ENCODE measurements around the gene DHX35. TPM values are rescaled to one million over a fixed set of nuclear protein-coding genes. Genes with fewer than 3 reads are reported as not detected.

Gene DHX35
- total RNA-seq, 1 experiment from 2014 or later: 20.4 TPM

DNA sequence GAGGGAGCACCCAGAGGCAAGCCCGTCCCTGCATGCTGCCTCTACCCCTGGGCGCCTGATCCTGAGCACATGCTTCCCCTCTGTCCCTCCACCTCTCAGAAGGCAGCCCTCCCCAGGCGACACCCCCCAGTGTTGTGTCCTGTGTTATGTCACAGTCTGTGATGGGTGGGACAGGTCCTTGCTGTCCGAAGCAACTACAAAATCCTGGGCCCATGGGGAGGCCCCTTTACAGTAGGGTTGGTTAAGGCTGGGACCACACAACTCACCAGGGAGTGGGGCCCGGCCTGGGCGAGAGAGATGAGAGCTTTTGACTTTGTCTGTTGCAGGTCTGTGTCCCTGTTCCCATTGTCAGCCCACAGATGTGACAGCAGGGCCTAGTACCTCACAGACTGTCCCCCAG lies 78.0 kb downstream of the DHX35 start (continued):
- TF ChIP-seq, protein P1, sequence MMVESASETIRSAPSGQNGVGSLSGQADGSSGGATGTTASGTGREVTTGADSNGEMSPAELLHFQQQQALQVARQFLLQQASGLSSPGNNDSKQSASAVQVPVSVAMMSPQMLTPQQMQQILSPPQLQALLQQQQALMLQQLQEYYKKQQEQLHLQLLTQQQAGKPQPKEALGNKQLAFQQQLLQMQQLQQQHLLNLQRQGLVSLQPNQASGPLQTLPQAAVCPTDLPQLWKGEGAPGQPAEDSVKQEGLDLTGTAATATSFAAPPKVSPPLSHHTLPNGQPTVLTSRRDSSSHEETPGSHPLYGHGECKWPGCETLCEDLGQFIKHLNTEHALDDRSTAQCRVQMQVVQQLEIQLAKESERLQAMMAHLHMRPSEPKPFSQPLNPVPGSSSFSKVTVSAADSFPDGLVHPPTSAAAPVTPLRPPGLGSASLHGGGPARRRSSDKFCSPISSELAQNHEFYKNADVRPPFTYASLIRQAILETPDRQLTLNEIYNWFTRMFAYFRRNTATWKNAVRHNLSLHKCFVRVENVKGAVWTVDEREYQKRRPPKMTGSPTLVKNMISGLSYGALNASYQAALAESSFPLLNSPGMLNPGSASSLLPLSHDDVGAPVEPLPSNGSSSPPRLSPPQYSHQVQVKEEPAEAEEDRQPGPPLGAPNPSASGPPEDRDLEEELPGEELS (CRISPR knock-in tag; IDR thresholded peaks at IDR 0.05): no peak
- TF ChIP-seq, protein P2, sequence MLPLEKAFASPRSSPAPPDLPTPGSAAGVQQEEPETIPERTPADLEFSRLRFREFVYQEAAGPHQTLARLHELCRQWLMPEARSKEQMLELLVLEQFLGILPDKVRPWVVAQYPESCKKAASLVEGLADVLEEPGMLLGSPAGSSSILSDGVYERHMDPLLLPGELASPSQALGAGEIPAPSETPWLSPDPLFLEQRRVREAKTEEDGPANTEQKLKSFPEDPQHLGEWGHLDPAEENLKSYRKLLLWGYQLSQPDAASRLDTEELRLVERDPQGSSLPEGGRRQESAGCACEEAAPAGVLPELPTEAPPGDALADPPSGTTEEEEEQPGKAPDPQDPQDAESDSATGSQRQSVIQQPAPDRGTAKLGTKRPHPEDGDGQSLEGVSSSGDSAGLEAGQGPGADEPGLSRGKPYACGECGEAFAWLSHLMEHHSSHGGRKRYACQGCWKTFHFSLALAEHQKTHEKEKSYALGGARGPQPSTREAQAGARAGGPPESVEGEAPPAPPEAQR (CRISPR knock-in tag; IDR thresholded peaks at IDR 0.05): no peak

DNA sequence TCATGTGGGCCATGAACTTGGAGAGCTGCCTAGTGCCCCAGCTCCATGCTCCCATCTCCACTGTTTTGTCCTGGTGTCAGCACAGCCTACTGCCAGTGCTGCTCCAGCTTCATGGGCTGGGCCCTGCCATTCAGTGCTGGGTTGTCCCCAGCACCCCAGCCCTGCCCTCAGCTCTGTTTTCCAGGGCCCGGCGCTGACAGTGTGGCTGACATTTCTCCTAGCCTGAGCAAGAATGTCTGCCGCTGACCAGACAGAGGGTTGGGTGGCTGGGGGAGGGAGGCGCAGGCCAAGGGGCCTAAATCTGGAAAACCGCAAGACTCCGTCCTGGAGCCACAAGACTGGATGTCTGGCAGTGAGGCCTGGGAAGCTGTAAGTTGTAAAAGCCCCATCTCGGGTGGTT lies 78.9 kb downstream of the DHX35 start:
- Mint-ChIP-seq H3K4me1 (no peaks in the 10 kb centered on the region), H3K36me3 (peaks cover 44% of the 10 kb centered on the region), H3K27ac (no peak overlapping the region), H3K4me3 (no peak overlapping the region), H3K27me3 (ENCODE audit: low read depth) (no peaks in the 10 kb centered on the region), H3K9me3 (no peaks in the 10 kb centered on the region)
- ATAC-seq (no peak), DNase-seq (ENCODE audit: low spot score) (no peak)
- CTCF ChIA-PET: interaction anchor here (1.9 kb wide), 1 partner anchor 9 kb away, joined by 14 read pairs; no protein-coding TSS in a partner anchor
- POLR2A ChIA-PET: no interaction called here
- TF ChIP-seq, protein P3, sequence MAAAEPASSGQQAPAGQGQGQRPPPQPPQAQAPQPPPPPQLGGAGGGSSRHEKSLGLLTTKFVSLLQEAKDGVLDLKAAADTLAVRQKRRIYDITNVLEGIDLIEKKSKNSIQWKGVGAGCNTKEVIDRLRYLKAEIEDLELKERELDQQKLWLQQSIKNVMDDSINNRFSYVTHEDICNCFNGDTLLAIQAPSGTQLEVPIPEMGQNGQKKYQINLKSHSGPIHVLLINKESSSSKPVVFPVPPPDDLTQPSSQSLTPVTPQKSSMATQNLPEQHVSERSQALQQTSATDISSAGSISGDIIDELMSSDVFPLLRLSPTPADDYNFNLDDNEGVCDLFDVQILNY (CRISPR knock-in tag; IDR thresholded peaks at IDR 0.05): no peak
- TF ChIP-seq, protein P4, sequence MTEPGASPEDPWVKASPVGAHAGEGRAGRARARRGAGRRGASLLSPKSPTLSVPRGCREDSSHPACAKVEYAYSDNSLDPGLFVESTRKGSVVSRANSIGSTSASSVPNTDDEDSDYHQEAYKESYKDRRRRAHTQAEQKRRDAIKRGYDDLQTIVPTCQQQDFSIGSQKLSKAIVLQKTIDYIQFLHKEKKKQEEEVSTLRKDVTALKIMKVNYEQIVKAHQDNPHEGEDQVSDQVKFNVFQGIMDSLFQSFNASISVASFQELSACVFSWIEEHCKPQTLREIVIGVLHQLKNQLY (CRISPR knock-in tag; IDR thresholded peaks at IDR 0.05): no peak
- TF ChIP-seq, protein P5, sequence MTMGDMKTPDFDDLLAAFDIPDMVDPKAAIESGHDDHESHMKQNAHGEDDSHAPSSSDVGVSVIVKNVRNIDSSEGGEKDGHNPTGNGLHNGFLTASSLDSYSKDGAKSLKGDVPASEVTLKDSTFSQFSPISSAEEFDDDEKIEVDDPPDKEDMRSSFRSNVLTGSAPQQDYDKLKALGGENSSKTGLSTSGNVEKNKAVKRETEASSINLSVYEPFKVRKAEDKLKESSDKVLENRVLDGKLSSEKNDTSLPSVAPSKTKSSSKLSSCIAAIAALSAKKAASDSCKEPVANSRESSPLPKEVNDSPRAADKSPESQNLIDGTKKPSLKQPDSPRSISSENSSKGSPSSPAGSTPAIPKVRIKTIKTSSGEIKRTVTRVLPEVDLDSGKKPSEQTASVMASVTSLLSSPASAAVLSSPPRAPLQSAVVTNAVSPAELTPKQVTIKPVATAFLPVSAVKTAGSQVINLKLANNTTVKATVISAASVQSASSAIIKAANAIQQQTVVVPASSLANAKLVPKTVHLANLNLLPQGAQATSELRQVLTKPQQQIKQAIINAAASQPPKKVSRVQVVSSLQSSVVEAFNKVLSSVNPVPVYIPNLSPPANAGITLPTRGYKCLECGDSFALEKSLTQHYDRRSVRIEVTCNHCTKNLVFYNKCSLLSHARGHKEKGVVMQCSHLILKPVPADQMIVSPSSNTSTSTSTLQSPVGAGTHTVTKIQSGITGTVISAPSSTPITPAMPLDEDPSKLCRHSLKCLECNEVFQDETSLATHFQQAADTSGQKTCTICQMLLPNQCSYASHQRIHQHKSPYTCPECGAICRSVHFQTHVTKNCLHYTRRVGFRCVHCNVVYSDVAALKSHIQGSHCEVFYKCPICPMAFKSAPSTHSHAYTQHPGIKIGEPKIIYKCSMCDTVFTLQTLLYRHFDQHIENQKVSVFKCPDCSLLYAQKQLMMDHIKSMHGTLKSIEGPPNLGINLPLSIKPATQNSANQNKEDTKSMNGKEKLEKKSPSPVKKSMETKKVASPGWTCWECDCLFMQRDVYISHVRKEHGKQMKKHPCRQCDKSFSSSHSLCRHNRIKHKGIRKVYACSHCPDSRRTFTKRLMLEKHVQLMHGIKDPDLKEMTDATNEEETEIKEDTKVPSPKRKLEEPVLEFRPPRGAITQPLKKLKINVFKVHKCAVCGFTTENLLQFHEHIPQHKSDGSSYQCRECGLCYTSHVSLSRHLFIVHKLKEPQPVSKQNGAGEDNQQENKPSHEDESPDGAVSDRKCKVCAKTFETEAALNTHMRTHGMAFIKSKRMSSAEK (CRISPR knock-in tag; IDR thresholded peaks at IDR 0.05; ENCODE audit: borderline replicate concordance): no peak
- TF ChIP-seq ZNF232 (CRISPR knock-in tag; IDR thresholded peaks at IDR 0.05) (no peak), GRHL2 (CRISPR knock-in tag; IDR thresholded peaks at IDR 0.05; ENCODE audit: insufficient replicate concordance, severe bottlenecking) (no peak), HMGA2 (CRISPR knock-in tag; IDR thresholded peaks at IDR 0.05) (no peak), ZNF423 (CRISPR knock-in tag; IDR thresholded peaks at IDR 0.05) (no peak), MXD4 (CRISPR knock-in tag; IDR thresholded peaks at IDR 0.05; ENCODE audit: borderline replicate concordance) (no peak)
- TF ChIP-seq, protein P6, sequence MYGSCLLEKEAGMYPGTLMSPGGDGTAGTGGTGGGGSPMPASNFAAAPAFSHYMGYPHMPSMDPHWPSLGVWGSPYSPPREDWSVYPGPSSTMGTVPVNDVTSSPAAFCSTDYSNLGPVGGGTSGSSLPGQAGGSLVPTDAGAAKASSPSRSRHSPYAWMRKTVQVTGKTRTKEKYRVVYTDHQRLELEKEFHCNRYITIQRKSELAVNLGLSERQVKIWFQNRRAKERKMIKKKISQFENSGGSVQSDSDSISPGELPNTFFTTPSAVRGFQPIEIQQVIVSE (CRISPR knock-in tag; IDR thresholded peaks at IDR 0.05; ENCODE audit: borderline replicate concordance): no peak
